HG03575 (cell line): Measurements from ENCODE around the gene NDUFB10.

Experiments
- ATAC-seq: cut with Tn5 transposase; IDR thresholded peaks from one replicate; pipeline ENCODE4 v1.9.1; 2021; ENCODE audit not compliant: unreplicated experiment, insufficient number of reproducible peaks, low FRiP score; ENCODE audit errors: extremely low read depth

The NDUFB10 gene

DNA sequence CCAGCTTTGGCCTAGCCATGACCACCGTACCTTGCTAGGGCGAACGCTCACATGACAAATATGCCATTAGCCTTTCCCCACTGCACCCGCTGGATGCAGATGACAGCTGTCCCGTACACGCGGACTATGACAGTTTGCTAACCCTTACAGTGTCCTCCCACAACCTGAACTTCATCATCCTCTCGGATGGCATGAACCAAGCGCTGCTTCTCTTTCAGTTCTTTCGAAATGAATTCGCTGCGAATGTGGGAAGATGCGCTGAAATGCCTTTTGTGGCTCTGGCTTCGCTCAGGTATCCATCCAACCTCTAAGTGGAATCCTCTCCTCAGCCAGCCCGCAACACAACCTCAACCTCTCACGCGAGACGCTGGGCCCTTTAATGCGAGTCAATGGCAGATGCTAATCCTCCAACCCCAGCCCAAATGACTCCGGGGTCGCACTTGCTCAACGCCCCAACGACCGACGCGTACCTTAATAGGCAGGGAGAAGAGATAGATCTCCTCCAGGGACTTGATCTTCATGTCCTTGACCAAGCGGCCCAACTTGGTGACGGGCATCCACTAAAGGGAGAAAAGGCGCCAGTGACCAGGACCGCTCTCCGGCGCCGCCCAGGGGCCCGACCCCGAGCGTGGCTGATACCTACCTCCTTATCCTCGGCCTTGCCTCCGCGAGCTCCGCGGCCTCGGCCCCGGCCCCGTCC, 4.6 kb downstream of the NDUFB10 start:
- no peak for ATAC-seq

DNA sequence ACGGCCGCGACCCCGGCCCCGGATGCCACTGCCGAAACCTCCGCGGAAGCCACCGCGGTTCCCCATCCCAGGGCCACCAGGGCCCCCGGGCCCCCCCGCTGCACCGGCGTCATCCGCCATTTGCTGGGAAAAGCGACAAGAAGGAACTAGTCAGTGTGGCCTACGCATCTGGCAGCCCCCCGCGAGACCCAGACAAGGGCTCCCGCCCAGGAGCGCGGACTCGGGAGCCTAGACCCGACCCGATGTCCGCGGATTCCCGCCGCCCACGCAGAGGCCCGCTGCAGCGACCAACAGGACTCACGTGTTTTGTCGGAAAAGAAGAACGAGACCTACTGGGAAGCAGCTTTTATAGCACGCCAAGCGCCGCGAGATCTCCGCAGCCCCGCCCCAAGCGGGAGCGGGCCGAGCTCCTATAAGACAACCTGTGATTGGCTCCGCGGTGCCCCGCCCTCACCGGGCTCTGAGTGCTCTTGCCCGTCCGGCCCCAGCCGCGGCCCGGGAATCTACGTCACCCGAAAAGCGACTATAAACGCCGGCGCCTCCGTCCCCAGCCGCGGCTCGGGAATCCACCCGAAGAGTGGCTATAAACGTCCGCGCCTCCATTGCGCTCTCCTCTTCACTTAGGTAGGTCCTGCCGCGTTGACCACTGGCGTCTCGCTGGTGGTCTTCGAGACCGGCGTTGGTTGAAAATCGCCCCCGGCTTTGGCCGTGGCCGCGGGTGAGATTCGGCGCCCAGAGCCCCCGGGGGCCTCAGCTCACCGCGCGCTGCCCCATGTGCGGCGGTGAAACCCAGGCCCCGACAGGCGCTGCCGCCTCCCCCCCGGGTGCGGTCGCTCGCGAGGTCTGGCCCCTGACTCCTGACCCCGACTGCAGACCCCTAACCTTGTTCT, 5.4 kb downstream of the NDUFB10 start, which contains the start of gene RPS2:
RPS2 (minus strand) TSS at position 321 of the 890 bp plus-strand sequence; CDS start at position 120, 201 bp downstream.
- ATAC-seq: no peak

DNA sequence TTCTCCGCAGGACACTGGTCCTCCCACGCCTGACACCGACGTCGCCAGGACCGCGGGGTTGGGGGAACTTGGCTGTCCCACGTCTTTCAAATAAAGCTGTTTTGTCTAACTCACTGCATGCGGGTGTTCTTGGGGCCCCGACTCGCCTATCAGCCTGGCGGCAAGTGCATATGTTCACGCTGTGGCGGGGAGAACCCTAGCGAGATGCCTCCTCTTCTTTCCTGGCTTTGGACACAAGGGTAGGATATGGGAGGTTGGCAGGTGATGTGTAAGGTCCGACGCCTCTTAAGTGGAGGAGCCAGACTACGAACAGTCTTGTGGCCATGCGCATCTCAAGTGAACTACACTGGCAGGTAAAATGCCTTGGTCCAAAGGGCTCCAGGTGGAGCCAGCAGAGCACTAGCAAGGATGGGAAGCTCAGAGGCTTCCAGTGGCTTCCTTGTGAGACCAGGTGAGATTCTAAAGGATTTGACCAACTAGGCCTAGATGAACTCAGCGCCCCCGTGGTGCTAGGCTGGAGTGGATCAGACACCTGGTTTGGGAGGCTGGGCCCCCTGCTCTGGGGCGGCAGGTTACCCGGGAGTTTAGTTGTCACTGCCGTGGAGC, 6.2 kb downstream of the NDUFB10 start:
- ATAC-seq: no peak

DNA sequence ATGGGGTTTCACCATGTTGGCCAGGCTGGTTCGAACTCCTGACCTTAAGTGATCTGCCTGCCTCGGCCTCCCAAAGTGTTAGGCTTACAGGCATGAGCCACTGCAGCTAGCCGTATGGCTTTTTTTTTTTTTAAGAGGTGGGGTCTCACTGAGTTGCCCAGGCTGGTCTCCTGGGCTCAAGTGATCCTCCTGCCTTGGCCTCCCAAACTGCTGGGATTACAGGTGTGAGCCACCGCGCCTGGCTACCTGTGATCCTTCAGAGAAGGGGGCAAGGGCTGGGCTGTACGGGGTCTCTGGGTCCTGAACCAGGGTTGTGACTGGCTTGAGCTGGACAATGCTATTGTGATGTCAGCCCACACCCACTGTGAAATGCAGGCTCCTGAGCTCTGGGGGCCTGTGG, 7.1 kb downstream of the NDUFB10 start, which contains the start of gene RNF151:
RNF151 (plus strand) TSS at position 397 of the 400 bp plus-strand sequence. CDS start 26 bp downstream, outside the sequence.
- ATAC-seq: no peak

DNA sequence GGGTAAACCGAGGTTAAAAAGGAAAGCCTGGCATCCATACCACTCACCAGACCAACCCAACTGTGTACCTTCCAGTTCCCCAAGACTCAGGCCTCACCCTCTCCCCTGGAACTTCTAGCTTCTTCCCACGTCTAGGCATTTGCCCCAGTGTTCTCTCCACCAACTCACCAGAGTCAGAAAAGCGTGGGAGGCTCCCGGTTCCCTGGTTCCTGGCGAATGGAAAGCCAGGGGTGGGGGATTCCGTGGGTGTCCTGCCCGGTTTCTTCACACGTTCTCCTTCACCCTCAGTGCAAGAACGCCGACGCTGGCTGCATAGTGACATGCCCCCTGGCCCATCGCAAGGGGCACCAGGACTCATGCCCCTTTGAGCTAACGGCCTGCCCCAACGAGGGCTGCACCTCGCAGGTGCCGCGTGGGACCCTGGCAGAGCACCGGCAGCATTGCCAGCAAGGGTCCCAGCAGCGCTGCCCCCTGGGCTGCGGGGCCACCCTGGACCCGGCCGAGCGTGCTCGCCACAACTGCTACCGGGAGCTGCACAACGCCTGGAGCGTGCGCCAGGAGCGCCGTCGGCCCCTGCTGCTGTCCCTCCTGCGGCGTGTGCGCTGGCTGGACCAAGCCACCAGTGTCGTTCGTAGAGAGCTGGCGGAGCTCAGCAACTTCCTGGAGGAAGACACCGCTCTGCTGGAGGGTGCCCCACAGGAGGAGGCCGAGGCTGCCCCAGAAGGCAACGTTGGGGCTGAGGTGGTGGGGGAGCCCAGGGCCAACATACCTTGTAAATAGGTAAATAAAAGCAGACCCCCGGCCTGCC, 9.0 kb downstream of the NDUFB10 start:
- ATAC-seq: no peak

DNA sequence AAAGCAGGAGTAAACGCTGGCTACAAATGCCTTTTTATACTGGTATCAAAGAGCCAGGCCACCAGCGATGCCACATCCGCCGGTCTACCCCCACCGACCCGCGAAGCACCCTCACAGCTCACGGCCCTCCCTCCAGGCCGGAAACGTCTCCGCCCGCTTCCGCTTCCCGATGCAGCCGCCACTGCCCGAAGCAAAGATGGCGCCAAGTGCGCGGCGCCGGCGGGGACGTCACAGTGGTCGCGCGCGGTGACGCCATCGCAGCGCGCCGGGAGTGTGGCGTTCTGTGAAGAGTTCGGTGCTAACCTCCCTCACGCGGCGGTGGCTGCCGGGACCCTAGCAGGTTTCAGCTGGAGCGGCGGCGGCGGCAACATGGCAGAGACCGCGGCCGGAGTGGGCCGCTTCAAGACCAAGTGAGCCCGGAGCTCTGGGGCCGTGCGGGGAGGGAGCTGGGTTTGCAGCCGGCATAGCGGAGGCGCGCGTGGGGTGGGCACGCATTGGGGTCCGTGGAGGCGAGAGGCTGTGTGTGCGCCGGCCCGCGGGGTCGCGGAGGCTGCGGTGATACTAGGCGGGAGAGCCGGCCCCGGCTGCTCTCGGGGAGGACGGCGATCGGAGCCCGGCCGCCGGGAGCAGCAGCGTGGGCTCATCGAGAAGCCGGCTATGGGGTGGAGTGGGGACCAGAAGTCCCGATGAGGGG, 12.6 kb downstream of the NDUFB10 start, which contains the start of gene TBL3:
TBL3 (plus strand) TSS at position 258 of the 694 bp plus-strand sequence; CDS start at position 370, 112 bp downstream.
- no peak for ATAC-seq

DNA sequence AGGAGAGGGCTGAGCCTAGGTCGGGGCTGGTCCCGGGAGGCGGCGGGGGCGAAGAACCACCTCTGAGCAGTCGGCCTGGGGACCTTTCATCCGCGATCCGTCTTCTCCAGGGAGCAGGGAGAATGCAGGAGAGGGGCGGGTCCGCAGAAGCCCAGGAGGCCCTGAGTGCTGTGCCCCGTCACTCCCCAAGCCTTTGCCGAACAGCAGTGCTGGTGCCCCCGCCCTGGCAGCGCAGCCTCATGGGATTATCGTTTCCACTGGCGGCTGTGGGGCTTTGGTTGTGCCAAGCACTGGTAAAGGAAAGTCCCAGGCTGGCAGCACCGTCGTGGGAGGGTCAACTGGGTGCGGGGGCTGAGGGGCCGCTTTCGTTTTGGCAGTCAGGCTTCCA, 13.1 kb downstream of the NDUFB10 start:
- no peak for ATAC-seq

DNA sequence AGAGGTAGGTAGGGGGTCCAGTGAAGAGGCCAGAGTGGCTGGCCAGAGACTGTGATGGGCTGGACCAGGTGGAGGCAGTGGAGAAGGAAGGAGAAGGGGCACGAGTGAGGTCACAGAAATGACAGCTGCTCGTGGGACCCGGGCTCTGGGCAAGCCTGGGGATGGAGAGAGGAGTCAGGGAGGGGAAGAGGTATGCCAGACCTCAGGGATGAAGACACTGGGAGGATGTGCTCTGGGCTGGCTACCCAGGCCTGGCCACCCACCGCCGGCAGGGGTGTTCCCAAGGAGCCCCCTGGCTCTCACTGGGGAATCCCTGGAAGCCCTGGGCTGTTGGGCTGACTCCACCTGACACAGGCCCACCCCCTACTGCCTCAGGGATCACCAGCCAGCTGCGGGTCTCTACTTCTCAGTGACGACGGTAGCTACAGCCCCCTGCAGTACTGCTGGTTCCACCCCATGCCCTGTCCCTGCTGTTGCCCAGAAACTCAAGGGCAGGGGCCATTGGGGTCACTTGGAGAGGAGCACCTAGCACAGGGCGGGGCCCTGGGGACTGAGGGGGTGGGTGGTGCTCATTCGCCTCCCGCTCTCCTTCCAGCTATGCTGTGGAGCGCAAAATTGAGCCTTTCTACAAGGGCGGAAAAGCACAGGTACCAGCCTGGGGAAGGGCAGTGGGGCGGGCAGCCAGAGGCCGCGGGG, 14.3 kb downstream of the NDUFB10 start:
- ATAC-seq: no peak

DNA sequence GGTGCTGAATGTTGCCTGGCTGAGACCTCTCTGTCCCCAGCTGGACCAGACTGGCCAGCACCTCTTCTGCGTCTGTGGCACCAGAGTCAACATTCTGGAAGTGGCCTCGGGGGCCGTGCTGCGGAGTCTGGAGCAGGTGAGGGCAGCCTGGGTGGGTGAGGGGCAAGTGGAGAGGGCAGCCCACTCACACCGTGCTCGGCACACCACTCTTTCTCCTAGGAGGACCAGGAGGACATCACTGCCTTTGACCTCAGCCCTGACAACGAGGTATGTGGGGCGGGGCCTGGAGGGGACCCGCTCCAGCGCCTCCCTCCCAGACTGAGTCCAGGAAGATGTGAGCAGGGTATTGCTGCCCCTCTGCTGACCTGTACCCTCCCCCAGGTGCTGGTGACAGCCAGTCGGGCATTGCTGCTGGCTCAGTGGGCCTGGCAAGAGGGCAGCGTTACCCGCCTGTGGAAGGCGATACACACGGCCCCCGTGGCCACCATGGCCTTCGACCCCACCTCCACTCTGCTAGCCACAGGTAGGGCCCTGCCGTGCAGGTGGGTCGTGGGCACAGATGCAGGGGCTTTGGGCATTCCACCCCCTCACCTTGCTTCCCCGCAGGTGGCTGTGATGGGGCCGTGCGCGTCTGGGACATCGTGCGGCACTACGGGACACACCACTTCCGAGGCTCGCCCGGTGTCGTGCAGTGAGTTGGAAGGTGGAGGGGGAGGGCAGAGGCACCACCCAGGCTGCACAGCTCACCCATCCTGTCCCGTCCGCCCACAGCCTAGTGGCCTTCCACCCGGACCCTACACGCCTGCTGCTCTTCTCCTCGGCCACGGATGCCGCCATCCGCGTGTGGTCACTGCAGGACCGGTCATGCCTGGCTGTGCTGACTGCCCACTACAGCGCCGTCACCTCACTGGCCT, 15.1 kb downstream of the NDUFB10 start:
- no peak for ATAC-seq

DNA sequence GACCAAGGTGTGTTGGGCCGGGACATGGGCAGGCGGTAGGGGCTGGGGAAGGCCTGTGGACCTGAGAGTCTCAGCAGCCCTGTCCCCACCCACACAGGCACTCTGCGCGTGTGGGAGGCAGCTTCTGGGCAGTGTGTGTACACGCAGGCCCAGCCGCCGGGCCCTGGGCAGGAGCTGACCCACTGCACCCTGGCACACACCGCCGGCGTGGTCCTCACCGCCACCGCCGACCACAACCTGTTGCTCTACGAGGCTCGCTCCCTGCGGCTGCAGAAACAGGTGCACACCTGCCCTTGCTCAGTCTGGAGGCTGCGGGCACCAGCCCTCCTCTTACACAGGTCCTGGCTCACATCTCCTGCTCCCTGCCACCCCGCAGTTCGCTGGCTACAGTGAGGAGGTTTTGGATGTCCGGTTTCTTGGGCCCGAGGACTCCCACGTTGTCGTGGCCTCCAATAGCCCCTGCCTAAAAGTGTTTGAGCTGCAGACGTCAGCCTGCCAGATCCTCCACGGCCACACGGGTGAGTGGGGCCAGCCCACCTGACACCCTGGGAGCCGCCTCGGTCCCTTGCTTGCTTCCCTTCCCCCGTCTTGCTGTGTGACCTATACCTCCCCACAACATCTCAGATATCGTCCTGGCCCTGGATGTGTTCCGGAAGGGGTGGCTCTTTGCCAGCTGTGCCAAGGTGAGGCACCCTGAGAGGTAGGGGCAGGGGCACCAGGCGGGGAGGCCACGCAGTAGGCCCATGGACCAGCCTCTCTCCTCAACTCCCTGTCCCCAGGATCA, 16.3 kb downstream of the NDUFB10 start:
- no peak for ATAC-seq

DNA sequence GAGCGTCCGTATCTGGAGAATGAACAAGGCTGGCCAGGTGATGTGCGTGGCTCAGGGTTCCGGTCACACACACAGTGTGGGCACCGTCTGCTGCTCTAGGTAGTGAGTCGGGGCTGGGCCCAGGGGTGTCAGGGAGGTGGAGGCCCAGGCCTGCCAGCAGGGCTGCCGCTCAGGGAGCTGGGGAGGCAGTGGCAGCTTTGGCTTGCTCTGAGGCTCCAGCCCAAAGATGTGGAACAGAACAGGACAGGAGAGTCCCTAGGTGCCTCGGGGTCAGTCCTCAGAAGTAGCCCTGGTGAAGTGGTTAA, 16.8 kb downstream of the NDUFB10 start:
- ATAC-seq: no peak

DNA sequence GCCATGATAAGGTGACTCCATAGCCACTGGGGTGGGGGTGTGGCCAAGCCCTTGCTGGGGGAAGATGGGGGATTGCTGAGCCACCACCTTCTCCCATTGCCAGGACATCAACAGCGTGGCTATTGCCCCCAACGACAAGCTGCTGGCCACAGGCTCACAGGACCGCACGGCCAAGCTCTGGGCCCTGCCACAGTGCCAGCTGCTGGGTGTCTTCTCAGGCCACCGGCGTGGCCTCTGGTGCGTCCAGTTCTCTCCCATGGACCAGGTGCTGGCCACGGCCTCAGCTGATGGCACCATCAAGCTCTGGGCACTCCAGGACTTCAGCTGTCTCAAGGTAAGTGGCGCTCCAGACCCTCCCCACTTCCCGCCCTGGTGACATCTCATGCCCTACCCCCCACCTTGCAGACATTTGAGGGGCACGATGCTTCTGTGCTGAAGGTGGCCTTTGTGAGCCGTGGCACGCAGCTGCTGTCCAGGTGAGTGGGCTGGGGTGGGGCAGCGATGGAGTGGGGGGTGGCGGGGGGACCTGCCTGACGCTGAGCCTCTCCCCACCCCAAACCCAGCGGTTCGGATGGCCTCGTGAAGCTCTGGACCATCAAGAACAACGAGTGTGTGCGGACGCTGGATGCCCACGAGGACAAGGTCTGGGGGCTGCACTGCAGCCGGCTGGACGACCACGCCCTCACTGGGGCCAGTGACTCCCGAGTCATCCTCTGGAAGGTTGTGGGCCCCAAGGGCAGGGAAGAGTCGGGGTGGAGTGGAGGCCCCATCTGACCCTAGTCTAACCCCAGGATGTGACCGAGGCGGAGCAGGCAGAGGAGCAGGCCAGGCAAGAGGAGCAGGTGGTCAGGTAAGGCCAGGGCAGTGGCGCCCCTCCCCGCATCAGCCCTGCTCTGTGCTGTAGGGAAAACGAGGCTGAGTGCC, 17.9 kb downstream of the NDUFB10 start:
- ATAC-seq: no peak

DNA sequence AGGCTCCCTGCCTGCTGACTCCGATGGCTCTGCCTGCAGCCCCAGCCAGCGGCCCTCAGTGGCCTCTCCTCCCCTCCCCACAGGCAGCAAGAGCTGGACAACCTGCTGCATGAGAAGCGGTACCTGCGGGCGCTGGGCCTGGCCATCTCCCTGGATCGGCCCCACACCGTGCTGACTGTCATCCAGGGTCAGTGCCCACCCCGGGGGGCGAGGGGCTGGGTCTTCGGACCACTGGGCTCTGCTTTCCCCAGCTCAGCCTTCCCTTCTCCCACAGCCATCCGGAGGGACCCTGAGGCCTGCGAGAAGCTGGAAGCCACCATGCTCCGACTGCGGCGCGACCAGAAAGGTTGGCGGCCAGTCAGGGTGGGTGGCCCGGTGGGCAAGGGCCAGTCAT, 18.5 kb downstream of the NDUFB10 start:
- ATAC-seq: no peak

DNA sequence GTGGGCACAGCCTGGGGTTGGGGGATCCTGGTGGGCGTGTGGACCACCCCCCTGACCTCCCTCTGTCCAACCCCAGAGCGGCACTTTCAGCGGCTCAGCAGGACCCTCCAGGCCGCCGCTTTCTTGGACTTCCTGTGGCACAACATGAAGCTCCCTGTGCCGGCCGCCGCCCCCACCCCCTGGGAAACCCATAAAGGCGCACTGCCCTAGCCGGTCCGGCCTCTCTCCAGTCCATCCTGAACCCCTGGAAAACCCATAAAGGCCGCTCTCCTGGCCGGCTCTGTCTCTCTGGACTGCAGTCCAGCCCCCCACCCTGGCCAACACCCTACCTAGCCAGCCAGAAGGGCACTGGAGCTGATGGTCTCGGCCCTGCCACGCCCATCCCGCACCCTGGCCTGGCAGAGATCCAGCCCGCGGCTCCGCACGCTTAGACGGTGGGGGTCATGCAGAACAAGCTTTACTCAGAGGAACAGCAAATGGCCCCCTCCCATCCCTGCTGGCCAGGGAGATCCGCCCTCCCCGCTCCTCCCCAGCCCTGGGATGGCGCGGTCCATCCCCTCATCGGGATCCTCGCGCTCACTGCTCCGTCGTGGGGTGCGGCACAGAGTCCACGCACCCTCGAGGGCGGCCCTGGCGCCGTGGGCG, 19.3 kb downstream of the NDUFB10 start:
- ATAC-seq: no peak
